DOHH2 (cell line): ENCODE results near the gene ACER1.

ENCODE experiments used
- H3F3A ChIP-seq: fragments of 200-600 bp; sonication (generic), shearing (Covaris generic); 2 replicates; pipeline ENCODE4 v1.6.0; 2016; ENCODE audit warnings: antibody characterized with exemption, mild to moderate bottlenecking; ENCODE audit not compliant: control insufficient read depth, insufficient read depth
- H3K27ac ChIP-seq: fragments of 200-600 bp; sonication (generic); 2 replicates; pipeline ENCODE4 v1.5.1; 2014; ENCODE audit warnings: low read depth, mild to moderate bottlenecking, low read length, moderate library complexity
- H3K27me3 ChIP-seq: fragments of 200-600 bp; sonication (generic); 2 replicates; pipeline ENCODE4 v1.6.1; 2014; ENCODE audit warnings: mild to moderate bottlenecking, low read length, mixed read lengths; ENCODE audit not compliant: control insufficient read depth
- H3K36me3 ChIP-seq: fragments of 200-600 bp; sonication (generic); 2 replicates; pipeline ENCODE4 v1.6.1; 2014; ENCODE audit warnings: mild to moderate bottlenecking, low read length, moderate library complexity, mixed read lengths; ENCODE audit not compliant: control insufficient read depth
- H3K4me1 ChIP-seq: fragments of 200-600 bp; sonication (generic); 2 replicates; pipeline ENCODE4 v1.6.1; 2014; ENCODE audit warnings: mild to moderate bottlenecking, low read length, mixed read lengths; ENCODE audit not compliant: control insufficient read depth
- H3K4me2 ChIP-seq: fragments of 200-600 bp; sonication (generic); 2 replicates; pipeline ENCODE4 v1.6.0; 2014; ENCODE audit warnings: mild to moderate bottlenecking, low read length, moderate library complexity
- H3K4me3 ChIP-seq: fragments of 200-600 bp; sonication (generic); 2 replicates; pipeline ENCODE4 v1.5.1; 2014; ENCODE audit warnings: mild to moderate bottlenecking, low read length, mixed read lengths
- H3K79me2 ChIP-seq: fragments of 200-600 bp; sonication (generic); 2 replicates; pipeline ENCODE4 v1.6.1; 2014; ENCODE audit warnings: mild to moderate bottlenecking, low read length, mixed read lengths; ENCODE audit not compliant: control insufficient read depth
- H3K9me2 ChIP-seq: fragments of 200-600 bp; sonication (generic); replicated peaks from 2 replicates; pipeline ENCODE4 v1.6.1; 2014; ENCODE audit warnings: mild to moderate bottlenecking, low read length, mixed read lengths; ENCODE audit not compliant: control insufficient read depth
- H3K9me3 ChIP-seq: fragments of 200-600 bp; sonication (generic); 2 replicates; pipeline ENCODE4 v1.6.1; 2014; ENCODE audit warnings: antibody characterized with exemption, low read length, mixed read lengths; ENCODE audit not compliant: control insufficient read depth, insufficient read depth
- H4K20me1 ChIP-seq: fragments of 200-600 bp; sonication (generic); 2 replicates; pipeline ENCODE4 v1.6.0; 2014; ENCODE audit warnings: low read depth, mild to moderate bottlenecking, antibody characterized with exemption, low read length, moderate library complexity; ENCODE audit not compliant: control insufficient read depth, insufficient read depth
- EZH2phosphoT487 ChIP-seq: fragments of 200-600 bp; sonication (generic); IDR thresholded peaks from 2 replicates; pipeline ENCODE4 v1.6.1; 2017; ENCODE audit warnings: borderline replicate concordance, mild to moderate bottlenecking, antibody characterized with exemption, low read length, moderate library complexity, mixed read lengths
- TF ChIP-seq, protein P1 (sequence below): fragments of 200-600 bp; sonication (generic); IDR thresholded peaks from one replicate; pipeline ENCODE4 v1.5.1; 2014; ENCODE audit warnings: antibody characterized with exemption, mild to moderate bottlenecking, low read depth, low read length; ENCODE audit not compliant: poor library complexity, severe bottlenecking

The ACER1 gene

DNA sequence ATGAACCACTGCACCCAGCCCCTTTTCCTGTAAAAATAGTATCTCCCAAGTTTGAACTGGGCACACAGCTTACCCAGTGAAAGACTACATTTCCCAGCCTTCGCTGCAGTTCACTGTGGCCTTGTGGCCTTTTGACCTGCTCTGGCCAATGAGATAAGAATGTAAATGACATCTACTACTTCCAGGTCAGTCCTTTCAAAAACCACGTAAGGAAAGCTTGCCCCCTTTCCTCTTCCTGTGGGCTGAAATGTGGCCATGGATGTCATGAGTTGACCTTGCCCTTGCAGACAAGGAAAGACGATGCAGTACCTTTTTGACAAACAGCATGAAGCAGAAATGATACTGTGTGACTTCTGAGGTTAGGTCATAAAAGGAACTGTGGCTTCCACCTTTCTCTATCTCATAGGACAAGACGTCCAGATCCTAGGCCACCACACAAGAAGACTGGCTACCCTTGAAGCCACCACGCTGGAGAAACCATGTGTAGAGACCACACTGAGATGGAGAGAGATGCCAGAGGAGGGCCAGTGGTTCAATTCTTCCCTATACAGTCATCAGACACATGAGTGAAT, 19.9 kb downstream of the ACER1 start:
- no peaks in the 10 kb centered on the region for H3K9me2 ChIP-seq
- no peak overlapping the region for H3K4me2 ChIP-seq
- H3K27me3 ChIP-seq: no peaks in the 10 kb centered on the region
- H3K27ac ChIP-seq: no peak overlapping the region
- H3K9me3 ChIP-seq: no peaks in the 10 kb centered on the region
- H3K79me2 ChIP-seq: no peaks in the 10 kb centered on the region
- H3K4me1 ChIP-seq: no peaks in the 10 kb centered on the region
- no peaks in the 10 kb centered on the region for H3F3A ChIP-seq
- TF ChIP-seq, protein P1, sequence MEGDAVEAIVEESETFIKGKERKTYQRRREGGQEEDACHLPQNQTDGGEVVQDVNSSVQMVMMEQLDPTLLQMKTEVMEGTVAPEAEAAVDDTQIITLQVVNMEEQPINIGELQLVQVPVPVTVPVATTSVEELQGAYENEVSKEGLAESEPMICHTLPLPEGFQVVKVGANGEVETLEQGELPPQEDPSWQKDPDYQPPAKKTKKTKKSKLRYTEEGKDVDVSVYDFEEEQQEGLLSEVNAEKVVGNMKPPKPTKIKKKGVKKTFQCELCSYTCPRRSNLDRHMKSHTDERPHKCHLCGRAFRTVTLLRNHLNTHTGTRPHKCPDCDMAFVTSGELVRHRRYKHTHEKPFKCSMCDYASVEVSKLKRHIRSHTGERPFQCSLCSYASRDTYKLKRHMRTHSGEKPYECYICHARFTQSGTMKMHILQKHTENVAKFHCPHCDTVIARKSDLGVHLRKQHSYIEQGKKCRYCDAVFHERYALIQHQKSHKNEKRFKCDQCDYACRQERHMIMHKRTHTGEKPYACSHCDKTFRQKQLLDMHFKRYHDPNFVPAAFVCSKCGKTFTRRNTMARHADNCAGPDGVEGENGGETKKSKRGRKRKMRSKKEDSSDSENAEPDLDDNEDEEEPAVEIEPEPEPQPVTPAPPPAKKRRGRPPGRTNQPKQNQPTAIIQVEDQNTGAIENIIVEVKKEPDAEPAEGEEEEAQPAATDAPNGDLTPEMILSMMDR: no peak
- no peak for TF ChIP-seq EZH2phosphoT487
- H3K36me3 ChIP-seq: no peaks in the 10 kb centered on the region
- no peaks in the 10 kb centered on the region for H4K20me1 ChIP-seq
- no peak overlapping the region for H3K4me3 ChIP-seq

DNA sequence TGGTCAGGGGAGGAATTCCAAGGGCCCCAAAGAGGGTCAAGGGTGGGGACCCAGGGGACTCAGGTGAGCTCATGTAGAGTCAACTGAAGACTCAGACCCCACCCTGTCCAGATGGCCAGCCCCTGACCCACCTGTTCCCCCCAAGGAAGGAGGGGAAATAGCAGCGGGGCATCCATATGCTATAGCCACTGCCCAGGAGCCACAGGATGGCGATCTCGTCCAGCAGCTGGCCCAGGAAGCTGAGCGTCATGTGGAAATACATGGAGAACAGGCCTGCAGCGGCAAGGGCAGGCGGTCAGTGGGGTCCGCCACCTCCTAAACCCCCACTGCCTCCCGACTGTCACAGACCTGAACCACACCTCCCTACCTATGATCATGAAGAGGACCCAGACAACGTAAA, 21.4 kb downstream of the ACER1 start:
- no peaks in the 10 kb centered on the region for H3K9me3 ChIP-seq

DNA sequence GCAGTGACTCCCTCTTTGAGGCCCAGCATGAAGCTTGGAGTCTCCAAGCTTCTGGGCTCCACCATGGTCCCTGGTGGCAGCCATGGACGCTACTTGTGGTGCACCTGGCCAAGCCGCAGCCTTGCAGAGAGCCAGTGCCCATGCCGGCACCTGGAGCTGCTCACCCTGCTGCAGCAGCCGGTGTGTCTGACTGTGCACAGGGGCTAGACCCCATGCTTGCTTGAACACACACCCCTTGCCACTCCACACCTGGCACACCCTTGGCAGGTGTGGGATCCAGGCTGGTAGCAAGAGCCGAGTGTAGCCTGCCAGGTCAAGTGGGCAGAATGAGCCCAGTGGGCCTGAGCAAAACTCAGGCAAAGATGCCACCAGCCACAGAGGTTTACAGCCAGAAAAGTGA, 35.0 kb downstream of the ACER1 start:
- Histone ChIP-seq H3K9me2 (no peaks in the 10 kb centered on the region), H3F3A (no peaks in the 10 kb centered on the region), H3K79me2 (no peaks in the 10 kb centered on the region), H3K9me3 (peaks cover 14% of the 10 kb centered on the region), H3K27ac (no peak overlapping the region), H3K27me3 (no peaks in the 10 kb centered on the region), H4K20me1 (no peaks in the 10 kb centered on the region), H3K4me3 (no peak overlapping the region), H3K4me2 (no peak overlapping the region), H3K36me3 (no peaks in the 10 kb centered on the region), H3K4me1 (no peaks in the 10 kb centered on the region)
- no peak for TF ChIP-seq EZH2phosphoT487
- TF ChIP-seq, protein P1: no peak

More for the DNA sequence above, 21.4 kb downstream of the ACER1 start:
- TF ChIP-seq EZH2phosphoT487: no peak
- TF ChIP-seq, protein P1: no peak
- Histone ChIP-seq H3K36me3 (no peaks in the 10 kb centered on the region), H3K27ac (no peak overlapping the region), H3K27me3 (no peaks in the 10 kb centered on the region), H3K79me2 (no peaks in the 10 kb centered on the region), H3K4me3 (no peak overlapping the region), H4K20me1 (no peaks in the 10 kb centered on the region), H3K4me2 (no peak overlapping the region), H3K9me2 (no peaks in the 10 kb centered on the region), H3K4me1 (no peaks in the 10 kb centered on the region), H3F3A (no peaks in the 10 kb centered on the region)

DNA sequence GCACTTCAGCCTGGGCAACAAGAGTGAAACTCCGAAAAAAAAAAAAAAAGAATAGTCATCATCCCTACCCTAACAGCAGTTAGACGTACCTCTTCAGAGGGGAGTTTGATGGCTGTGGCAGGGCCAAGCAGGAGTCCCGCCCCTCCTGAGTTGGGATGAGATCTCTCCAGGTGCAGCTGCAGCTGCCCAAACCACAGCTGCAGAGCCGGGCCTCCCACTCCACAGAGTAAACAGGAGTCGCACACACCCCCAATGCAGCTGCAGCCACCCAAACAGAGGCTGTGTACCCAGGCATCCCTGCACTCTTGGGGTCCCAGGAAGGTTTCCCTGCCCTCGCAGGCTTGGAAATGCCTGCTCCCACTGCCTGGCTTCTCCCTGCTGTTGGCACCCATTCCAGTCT, 36.2 kb downstream of the ACER1 start:
- no peak overlapping the region for H3K4me3 ChIP-seq
- TF ChIP-seq, protein P1: no peak
- no peak for TF ChIP-seq EZH2phosphoT487
- no peaks in the 10 kb centered on the region for H3K27me3 ChIP-seq
- no peaks in the 10 kb centered on the region for H3K4me1 ChIP-seq
- H3K4me2 ChIP-seq: no peak overlapping the region
- H3K36me3 ChIP-seq: no peaks in the 10 kb centered on the region
- peaks cover 22% of the 10 kb centered on the region for H3K9me3 ChIP-seq
- H3K27ac ChIP-seq: no peak overlapping the region
- no peaks in the 10 kb centered on the region for H3K9me2 ChIP-seq
- H3F3A ChIP-seq: no peaks in the 10 kb centered on the region
- no peaks in the 10 kb centered on the region for H4K20me1 ChIP-seq
- no peaks in the 10 kb centered on the region for H3K79me2 ChIP-seq
